LNCAP (cell line): ENCODE data around the gene DMRTC2.

ENCODE experiments used
- TF ChIP-seq, protein P1 (sequence below): fragments of 450-650 bp; IDR thresholded peaks from 2 replicates; pipeline ENCODE4 v1.5.1; 2017; ENCODE audit warnings: mild to moderate bottlenecking

Gene DMRTC2

DNA sequence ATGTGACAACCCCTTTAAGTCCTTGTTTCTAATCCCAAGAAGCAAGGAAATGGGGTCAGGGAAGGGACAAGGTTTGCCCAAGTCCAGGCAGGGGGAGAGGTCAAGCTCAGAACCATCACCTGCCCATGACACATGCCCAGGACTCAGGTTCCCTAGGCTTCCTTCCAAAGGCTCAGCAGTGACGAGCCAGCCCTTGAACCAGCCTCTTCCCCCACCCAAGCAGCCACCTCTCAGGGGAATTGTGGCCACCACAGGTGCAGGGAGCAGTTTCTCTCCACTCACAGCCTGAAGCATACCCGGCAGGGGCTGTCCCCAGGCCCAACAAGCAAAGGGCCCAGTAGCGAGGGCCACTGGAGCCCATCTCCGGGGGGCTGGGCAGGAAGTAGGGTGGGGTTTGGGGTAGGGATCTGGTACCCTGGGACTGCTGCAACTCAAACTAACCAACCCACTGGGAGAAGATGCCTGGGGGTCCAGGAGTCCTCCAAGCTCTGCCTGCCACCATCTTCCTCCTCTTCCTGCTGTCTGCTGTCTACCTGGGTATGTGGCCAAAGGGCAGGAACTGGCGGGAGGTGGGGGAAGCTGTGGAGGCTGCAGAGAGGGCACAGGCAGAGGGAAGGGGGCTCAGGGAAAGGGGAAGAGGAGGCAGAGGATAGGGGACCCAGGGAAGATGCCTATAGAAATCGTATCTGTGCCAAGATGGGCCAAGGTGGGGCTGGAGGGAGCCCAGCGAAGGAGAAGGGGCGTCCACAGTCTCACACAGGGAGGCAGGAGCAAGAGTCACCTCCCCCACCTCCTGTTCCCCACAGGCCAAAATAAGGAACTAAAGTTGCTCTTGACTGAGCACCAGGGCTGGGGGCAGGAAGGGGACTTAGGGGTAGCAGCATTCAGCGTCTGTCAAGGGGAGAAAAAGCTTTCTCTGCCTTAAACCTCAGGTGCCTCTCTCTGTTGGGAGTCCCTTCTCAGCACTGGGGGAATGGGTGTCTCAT lies 32.3 kb downstream of the DMRTC2 start, which contains the start of gene CD79A:
TSS of gene CD79A (plus strand) at position 433 of the 986 bp plus-strand sequence. CDS start at position 459, 26 bp downstream.
- TF ChIP-seq, protein P1, sequence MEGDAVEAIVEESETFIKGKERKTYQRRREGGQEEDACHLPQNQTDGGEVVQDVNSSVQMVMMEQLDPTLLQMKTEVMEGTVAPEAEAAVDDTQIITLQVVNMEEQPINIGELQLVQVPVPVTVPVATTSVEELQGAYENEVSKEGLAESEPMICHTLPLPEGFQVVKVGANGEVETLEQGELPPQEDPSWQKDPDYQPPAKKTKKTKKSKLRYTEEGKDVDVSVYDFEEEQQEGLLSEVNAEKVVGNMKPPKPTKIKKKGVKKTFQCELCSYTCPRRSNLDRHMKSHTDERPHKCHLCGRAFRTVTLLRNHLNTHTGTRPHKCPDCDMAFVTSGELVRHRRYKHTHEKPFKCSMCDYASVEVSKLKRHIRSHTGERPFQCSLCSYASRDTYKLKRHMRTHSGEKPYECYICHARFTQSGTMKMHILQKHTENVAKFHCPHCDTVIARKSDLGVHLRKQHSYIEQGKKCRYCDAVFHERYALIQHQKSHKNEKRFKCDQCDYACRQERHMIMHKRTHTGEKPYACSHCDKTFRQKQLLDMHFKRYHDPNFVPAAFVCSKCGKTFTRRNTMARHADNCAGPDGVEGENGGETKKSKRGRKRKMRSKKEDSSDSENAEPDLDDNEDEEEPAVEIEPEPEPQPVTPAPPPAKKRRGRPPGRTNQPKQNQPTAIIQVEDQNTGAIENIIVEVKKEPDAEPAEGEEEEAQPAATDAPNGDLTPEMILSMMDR = no peak

DNA sequence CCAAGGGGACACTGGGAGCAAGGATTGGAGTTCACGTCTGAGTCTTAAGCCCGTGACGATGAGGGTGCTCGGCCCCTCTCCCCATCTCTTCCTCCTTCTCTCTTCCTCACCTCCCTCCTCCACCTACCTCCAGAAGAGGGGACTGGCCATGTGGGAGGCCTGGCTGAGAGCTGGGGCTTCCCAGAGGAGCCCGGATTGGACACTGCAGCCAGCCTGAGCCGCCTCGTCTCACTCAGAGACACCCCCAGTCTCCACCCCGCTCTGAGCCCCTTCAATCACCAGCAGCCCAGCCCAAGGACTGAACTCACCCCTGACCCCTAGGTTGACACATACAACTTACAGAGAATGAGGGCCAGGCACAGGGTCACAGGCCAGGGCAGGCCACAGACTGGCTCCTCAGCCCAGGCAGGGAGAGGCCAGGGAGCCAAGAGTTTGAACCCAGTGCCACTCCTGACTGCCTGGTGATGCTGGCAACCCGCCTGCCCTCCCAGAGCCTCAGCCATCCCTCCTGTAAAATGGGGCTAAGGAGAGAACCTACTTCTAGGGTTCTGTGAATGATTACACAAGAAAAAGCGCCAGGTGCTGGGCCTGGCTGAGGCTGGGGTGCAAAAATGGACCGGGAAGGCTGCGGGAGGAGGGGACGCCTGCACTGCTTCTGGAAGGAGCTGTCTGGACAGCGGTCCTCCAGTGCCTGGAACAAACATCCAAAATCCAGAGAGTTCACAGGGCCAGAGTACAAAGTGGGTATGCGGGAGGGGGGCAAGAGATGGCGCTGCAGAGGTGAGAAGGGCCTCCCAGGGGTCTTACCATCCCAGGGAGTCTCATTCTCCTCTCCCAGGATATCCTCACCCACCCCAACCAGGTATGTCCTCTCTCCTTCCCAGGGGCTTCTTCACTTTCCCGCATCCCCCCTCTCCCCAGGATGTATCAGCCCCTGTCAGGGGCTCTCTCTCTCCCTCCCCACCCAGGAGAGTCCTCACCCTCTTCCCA lies 33.4 kb downstream of the DMRTC2 start:
- TF ChIP-seq, protein P1 = no peak

DNA sequence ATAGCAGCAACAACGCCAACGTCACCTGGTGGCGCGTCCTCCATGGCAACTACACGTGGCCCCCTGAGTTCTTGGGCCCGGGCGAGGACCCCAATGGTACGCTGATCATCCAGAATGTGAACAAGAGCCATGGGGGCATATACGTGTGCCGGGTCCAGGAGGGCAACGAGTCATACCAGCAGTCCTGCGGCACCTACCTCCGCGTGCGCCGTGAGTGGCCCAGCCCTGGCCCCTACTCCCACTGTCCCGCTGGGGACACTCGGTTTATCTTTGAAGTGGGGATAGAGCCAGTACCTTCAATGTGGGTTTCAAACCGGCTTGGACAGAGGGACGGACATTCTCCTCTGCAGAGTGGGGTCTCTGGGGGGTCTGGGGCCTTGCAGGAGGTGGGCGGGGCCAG lies 34.2 kb downstream of the DMRTC2 start:
- TF ChIP-seq, protein P1 = no peak

DNA sequence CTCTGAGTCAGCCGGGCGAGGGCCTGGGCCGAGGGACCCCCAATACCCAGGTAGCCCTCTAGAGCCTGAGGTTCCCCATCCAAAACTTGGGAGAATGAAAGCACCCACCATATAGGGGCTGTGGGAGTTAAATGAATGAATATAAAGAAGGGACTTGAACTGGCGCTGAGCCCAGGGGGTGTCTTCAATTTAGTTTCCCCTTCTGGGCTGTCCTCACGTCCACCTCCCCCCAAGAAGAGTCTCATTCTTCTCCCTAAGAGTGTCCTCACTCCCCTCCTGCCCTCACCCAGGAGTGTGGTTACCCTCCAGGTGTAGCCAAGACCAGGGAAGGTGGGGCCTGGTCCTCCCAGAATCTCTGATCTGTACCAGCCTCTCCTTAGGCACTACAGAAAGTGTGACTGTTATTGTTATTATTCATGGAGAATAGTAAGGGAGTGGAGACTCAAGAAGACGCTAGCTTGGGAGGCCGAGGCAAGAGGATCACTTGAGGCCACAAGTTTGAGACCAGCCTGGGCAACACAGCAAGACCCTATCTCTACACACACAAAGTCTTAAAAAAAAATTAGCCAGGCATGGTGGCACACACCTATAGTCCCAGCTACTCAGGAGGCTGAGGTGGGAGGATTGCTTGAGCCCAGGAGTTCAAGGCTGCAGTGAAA lies 35.0 kb downstream of the DMRTC2 start:
- TF ChIP-seq, protein P1 = no peak

DNA sequence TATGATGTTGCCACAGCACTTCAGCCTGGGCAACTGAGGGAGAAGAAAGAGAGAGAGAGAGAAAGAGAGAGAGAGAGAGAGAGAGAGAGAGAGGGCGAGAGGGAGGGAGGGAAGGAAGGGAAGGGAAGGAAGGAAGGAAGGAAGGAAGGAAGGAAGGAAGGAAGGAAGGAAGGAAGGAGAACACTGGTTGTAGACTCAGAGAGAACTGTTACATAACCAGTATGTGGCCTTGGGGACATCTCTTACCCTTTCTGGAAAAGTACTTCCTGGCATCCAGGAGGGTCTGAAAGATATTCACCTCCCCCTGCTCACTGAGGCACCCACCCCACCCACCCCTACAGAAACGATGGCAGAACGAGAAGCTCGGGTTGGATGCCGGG lies 35.5 kb downstream of the DMRTC2 start:
- TF ChIP-seq, protein P1 = no peak

DNA sequence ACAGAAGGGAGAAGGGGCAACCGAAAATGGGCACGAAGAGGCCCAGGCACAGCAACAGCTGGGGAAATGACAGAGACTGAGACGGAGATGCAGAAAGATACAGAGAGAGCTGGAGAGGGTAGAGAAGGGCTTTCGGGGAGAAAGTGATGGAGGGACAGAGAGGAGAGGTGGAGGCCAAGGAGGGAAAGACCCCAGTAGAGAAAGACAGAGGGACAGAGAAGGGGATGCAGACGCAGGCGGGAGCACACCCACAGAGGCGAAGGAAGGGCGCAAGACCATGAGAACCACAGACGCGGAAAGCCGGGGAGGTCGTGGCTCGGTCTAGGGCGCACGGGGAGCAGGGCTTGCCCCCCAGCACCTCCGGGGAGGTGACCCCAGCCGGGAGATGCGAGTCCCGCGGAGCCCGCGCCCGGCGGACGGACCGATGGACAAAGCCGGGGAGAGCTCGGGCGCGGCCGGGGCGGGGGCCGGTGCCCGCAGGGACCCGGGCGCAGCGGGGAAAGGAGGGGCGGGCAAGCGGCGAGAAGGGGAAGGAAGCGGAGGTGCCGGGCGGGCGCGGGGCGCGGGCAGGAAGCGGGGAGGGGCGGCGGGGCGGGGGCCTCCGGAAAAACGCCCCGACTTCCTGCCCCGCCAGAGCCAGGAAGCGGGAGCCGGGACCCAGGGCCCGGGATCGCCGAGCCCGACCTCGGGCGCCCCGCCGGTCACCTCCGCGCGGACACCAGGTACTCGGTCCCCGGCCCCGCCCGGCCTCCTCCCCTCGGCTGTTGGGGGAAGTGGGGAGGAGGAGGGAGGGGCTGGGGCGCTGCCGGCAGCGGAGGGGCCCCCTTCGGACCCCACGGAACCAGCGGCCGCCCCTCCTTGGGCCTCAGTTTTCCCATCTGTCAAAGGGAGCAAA lies 38.0 kb downstream of the DMRTC2 start, which contains the start of gene ARHGEF1:
TSS of gene ARHGEF1 (plus strand) at position 617 of the 895 bp plus-strand sequence. CDS start 4,899 bp downstream, outside the sequence.
- TF ChIP-seq, protein P1 = no peak
